HL-60 (cell line): ENCODE data around the gene CLIC4.
A peak's percentile ranks its signal among the peaks of the same experiment; 100 is the strongest.
"Not testable (repeated sequence)": the region's sequence is repeated elsewhere in the genome, so short reads cannot be mapped to it uniquely, and the experiment has no call there.

ENCODE experiments used
- DNase-seq, 2 experiments: peaks; one replicate each; pipeline ENCODE4 v3.0.0-alpha.2; 2010 to 2020; ENCODE audit warnings: low read depth in 1 of 2, low spot score in 1 of 2
- H3K27ac ChIP-seq: fragments of 250-450 bp; sonication (Bioruptor Pico); replicated peaks from 2 replicates; pipeline ENCODE4 v1.5.1; 2020; ENCODE audit warnings: mild to moderate bottlenecking, moderate library complexity
- H3K27me3 ChIP-seq: fragments of 250-450 bp; sonication (Bioruptor Pico); 2 replicates; pipeline ENCODE4 v1.5.1; 2021; ENCODE audit warnings: mild to moderate bottlenecking, moderate library complexity; ENCODE audit not compliant: insufficient read depth, poor library complexity, severe bottlenecking
- H3K4me3 ChIP-seq: replicated peaks from 2 replicates; pipeline ENCODE4 v1.5.1; 2011; ENCODE audit warnings: mild to moderate bottlenecking, control low read depth, low read length; ENCODE audit not compliant: insufficient read depth
- GABPA ChIP-seq: IDR thresholded peaks from 2 replicates; pipeline ENCODE4 v1.6.1; 2012; ENCODE audit warnings: low read depth
- POLR2AphosphoS5 ChIP-seq: IDR thresholded peaks from 2 replicates; pipeline ENCODE4 v1.6.1; 2012; ENCODE audit warnings: low read depth
- SPI1 ChIP-seq: IDR thresholded peaks from 2 replicates; pipeline ENCODE4 v1.6.1; 2012; ENCODE audit warnings: low read depth, mild to moderate bottlenecking, borderline replicate concordance
- TF ChIP-seq, protein P1 (sequence below): IDR thresholded peaks from 2 replicates; pipeline ENCODE4 v1.6.1; 2012; ENCODE audit warnings: low read depth; ENCODE audit not compliant: insufficient replicate concordance
- TF ChIP-seq, protein P2 (sequence below): IDR thresholded peaks from one replicate; pipeline ENCODE4 v1.5.1; 2011; ENCODE audit warnings: low read length, control low read depth, inconsistent platforms; ENCODE audit not compliant: insufficient read depth

CLIC4 gene

DNA sequence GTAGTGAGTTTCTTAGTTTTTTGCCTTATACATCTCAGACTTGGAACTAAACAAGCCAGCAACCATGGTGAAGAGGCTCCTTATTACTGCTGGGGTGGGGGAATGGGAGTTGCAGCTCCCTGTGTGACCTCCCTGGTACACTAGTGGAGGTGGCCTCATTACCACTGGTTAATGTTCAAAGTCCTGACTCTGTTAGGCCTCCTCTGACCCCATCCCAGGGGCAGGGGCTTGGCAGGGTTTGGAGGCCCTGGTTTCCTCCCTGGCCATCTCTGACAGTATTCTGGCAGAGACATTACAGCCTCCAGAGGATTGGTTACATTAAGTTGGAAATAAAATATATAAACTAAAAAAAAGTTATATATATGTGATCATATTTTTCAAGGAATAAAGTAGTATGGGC, 45.2 kb downstream of the CLIC4 start:
- TF ChIP-seq, protein P1, sequence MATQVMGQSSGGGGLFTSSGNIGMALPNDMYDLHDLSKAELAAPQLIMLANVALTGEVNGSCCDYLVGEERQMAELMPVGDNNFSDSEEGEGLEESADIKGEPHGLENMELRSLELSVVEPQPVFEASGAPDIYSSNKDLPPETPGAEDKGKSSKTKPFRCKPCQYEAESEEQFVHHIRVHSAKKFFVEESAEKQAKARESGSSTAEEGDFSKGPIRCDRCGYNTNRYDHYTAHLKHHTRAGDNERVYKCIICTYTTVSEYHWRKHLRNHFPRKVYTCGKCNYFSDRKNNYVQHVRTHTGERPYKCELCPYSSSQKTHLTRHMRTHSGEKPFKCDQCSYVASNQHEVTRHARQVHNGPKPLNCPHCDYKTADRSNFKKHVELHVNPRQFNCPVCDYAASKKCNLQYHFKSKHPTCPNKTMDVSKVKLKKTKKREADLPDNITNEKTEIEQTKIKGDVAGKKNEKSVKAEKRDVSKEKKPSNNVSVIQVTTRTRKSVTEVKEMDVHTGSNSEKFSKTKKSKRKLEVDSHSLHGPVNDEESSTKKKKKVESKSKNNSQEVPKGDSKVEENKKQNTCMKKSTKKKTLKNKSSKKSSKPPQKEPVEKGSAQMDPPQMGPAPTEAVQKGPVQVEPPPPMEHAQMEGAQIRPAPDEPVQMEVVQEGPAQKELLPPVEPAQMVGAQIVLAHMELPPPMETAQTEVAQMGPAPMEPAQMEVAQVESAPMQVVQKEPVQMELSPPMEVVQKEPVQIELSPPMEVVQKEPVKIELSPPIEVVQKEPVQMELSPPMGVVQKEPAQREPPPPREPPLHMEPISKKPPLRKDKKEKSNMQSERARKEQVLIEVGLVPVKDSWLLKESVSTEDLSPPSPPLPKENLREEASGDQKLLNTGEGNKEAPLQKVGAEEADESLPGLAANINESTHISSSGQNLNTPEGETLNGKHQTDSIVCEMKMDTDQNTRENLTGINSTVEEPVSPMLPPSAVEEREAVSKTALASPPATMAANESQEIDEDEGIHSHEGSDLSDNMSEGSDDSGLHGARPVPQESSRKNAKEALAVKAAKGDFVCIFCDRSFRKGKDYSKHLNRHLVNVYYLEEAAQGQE: no peak
- TF ChIP-seq, protein P2, sequence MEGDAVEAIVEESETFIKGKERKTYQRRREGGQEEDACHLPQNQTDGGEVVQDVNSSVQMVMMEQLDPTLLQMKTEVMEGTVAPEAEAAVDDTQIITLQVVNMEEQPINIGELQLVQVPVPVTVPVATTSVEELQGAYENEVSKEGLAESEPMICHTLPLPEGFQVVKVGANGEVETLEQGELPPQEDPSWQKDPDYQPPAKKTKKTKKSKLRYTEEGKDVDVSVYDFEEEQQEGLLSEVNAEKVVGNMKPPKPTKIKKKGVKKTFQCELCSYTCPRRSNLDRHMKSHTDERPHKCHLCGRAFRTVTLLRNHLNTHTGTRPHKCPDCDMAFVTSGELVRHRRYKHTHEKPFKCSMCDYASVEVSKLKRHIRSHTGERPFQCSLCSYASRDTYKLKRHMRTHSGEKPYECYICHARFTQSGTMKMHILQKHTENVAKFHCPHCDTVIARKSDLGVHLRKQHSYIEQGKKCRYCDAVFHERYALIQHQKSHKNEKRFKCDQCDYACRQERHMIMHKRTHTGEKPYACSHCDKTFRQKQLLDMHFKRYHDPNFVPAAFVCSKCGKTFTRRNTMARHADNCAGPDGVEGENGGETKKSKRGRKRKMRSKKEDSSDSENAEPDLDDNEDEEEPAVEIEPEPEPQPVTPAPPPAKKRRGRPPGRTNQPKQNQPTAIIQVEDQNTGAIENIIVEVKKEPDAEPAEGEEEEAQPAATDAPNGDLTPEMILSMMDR: no peak
- TF ChIP-seq SPI1 (no peak), GABPA (no peak), POLR2AphosphoS5 (no peak)
- H3K27ac ChIP-seq: no peak overlapping the region

DNA sequence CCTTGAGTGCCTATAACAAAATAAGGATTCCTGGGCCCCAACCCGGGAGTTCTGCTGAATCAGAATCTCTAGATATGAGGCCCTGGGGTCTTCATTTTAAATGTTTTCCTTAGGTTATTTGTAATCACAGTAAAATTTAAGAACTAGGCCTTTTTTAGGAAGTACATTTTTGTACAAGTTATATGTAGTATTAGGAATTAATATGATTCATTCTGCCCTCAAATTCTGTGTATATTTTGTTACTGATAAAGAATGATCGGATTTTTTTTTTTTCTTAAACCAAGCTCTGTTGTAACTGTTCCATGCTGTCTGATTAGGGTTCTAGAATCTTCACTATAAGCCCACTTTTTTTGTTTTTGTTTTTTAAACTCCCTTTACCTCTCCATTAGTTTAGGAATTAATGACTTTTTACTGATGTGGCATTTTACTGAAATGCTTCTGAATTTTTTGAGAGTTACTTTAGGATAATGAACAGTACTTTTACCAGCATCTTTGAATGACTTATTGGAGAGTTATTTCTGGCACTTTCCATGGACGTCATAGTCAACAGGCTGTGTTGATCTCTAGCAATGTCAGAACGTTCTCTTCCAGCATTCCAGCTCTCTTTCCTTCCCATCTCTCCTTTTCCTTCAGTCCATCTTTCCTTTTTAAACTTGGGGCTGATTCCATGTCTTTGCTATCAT, 48.3 kb downstream of the CLIC4 start:
- no peak overlapping the region for H3K4me3 ChIP-seq
- H3K27me3 ChIP-seq: no peaks in the 10 kb centered on the region
- H3K27ac ChIP-seq: no peak overlapping the region
- no peak for DNase-seq
- TF ChIP-seq, protein P1: no peak
- TF ChIP-seq SPI1 (no peak), GABPA (no peak), POLR2AphosphoS5 (no peak)
- TF ChIP-seq, protein P2: no peak

More for the DNA sequence above, 45.2 kb downstream of the CLIC4 start:
- Histone ChIP-seq H3K4me3 (no peak overlapping the region), H3K27me3 (no peaks in the 10 kb centered on the region)
- no peak for DNase-seq

DNA sequence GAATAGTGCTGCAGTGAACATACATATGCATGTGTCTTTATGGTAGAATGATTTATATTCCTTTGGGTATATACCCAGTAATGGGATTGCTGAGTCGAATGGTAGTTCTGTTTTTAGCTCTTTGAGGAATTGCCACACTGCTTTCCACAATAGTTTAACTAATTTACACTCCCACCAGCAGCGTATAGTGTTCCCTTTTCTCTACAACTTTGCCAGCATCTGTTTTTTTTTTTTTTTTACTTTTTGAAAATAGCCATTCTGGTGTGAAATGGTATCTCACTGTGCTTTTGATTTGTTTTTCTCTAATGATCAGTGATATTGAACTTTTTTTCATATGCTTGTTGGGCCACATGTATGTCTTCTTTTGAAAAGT, 48.9 kb downstream of the CLIC4 start:
- not testable (repeated sequence) for H3K27me3 ChIP-seq, H3K27ac ChIP-seq, H3K4me3 ChIP-seq
- peak in 1 of 2 experiments; percentile 15 for DNase-seq
- TF ChIP-seq SPI1: peak; percentile 31; the same call in 1 of the 2 replicates

DNA sequence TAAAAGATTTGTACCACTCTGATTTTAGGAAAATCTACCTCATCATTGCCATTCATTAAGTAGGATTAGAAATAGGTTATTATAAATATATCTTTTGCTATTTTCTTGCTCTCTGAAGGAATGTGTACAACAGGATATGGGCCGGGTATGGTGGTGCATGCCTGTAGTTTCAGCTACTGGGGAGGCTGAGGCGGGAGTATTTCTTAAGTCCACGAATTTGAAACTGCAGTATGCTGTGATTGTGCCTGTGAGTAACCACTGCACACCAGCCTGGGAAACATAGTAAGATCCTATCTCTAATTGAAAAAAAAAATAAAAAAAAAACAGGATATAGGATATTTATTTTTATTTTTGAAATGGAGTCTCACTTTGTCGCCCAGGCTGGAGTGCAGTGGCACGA, 50.0 kb downstream of the CLIC4 start:
- no peaks in the 10 kb centered on the region for H3K27me3 ChIP-seq
- TF ChIP-seq POLR2AphosphoS5 (no peak), SPI1 (no peak), GABPA (no peak)
- TF ChIP-seq, protein P1: no peak
- TF ChIP-seq, protein P2: no peak
- H3K27ac ChIP-seq: no peak overlapping the region
- no peak overlapping the region for H3K4me3 ChIP-seq
- DNase-seq: no peak
